UCSD-AML1 (cell line): ENCODE measurements around the gene AGAP1.

ENCODE experiments used
- DNase-seq: peaks from one replicate; lab custom pipeline; 2025; ENCODE audit not compliant: unreplicated experiment; lab: John Stamatoyannopoulos, UW

Gene AGAP1

GRCh38 chr2:235530735-235531134, 36.9 kb downstream of the AGAP1 start:
- DNase-seq, result no peak

DNA sequence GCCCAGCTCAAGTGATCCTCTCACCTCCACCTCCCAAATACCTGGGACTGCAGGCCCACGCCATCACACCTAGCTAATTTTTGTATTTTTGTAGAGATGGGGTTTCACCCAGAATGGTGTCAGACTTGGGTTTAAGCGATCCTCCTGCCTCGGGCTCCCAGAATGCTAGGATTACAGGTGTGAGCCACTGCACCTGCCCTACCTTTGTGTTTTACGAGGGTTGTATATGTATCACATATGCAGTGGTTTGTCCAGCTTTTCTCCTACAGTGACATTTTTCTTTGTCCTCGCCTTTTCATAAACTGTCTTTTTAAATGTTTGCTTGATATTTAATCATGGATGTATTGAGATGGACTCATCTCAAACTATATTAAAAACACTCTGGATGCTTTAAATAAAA, 38.5 kb downstream of the AGAP1 start:
- no peak for DNase-seq

- no peak for DNase-seq
These were observed 39.4 kb downstream of the AGAP1 start for GRCh38 chr2:235533198-235533597.

DNA sequence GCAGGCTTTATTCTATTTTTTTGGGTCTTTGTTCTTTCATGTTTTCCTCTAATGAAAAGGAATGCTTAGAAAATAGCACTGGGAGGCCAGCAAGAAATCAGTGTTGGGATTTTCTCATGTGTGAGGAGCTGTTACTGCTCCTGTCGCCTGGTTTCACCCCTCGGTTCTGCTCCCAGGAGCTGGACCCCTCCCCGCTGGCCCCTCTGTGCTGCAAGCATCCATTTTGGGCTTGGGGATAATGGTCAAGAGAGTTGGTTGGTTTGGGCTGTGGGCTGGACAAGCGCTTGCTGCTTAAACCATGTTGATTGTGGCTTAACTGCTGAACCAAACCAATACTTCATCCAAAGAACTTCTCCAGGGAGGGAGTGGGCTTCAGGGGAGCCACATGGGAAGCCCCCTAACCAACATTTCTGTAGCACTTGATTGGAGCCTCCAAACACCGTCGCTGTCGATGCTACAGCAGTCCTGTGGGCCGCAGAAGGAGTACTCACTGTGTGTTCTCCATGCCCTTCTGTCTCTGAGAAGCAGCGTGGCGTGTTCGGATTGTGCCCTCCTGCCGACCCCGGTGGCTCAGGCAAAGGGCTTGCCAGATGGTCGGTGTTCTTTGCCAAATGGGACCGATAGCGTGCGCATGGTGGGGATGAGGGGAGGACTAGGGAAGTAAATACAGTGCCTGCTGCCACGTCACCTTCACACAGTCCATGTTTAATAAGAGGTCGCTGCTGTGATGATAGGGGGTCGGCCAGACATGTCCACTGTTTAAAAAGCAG, 40.0 kb downstream of the AGAP1 start:
- DNase-seq, result no peak

DNA sequence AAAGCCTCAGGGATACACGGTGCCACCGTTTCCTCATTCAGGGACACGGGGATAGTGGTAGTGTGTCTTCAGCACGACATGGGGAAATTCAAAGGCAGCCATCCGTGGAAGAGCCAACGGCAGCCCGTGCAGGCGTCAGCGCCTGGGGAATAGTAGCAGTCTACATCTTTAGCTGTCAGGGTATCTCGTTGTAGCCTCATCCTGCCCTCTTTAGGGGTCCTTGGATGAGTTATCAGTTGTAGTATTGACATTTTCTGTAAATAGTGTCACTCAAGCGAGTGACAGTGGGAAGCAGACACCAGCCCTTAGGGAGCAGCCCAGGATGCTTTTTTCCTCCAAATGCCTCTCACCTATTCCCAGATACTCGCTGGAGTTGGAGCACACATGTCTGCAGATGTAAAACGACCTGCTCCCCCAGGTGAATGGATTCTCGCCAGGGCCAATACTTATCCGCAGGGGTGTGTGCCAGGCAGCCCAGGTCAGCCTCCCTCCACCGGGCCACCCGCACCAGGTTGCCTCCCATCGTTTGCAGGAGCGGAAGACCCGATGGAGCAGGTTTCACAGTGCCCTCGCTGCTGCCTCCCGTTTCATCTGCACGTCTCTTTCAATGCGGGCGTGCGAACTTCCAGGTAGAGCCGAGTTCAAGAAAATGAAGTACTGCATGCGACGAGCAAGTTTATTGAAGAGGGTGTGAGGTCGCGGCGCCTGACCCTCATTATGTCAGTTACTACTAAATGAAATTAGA, 41.0 kb downstream of the AGAP1 start:
- DNase-seq, result no peak

DNA sequence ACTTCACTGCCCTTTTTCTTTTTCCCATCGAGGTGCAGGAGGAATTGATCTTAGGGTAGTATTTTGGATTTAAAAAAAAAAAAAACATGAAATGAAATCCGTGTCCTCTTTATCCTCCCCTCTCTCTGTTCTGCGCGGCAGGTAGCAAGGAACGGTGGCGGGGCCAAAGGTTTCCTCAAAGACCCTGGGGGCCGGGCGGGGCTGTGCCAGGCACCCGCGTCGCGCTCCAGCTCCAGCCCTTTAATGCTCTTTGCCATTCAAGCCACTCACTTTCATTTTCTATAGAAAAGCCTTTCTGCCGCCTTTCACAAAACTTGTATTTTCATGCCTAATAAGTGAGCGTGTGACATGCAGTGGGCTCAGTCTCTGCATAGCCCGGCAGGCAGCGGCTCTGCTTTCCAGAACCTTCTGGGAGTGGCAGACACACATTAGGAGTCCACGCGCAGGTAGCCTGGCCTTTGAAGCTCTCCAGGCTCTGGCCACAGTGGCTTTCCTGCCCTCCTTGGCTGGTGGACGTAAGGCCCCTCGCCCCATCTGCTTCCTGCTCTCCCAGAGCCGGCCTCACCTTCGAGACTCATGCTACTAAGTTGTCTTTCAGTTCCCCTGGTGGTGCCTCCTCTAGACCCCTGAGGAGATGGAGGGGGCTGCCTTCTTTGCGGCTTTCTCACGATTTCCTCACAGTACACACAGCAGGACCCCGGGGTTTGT, 41.7 kb downstream of the AGAP1 start:
- DNase-seq, result no peak

DNA sequence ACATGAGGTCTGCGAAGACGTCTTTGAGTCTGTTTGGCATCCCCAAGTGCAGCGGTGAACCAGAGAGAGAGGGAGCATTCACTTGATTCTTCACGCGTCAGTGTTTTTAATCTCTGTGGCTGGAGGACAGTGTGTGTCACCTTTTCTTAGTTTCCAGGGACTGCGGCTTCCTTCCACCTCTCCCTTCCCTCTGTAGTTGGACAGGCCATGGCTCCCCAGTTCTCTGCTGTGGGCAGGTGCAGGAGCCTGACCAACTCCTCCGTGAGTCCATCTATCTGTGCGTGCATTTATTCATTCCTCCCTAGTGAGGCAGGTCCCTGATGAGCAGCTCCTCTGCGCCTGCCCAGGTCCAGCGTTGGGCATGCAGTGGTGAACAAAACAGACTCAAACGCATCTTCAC, 42.9 kb downstream of the AGAP1 start:
- DNase-seq, result no peak

- no peak for DNase-seq
These were observed 43.3 kb downstream of the AGAP1 start for GRCh38 chr2:235537186-235537585.

- no peak for DNase-seq
These were observed 43.7 kb downstream of the AGAP1 start for GRCh38 chr2:235537587-235537986.

DNA sequence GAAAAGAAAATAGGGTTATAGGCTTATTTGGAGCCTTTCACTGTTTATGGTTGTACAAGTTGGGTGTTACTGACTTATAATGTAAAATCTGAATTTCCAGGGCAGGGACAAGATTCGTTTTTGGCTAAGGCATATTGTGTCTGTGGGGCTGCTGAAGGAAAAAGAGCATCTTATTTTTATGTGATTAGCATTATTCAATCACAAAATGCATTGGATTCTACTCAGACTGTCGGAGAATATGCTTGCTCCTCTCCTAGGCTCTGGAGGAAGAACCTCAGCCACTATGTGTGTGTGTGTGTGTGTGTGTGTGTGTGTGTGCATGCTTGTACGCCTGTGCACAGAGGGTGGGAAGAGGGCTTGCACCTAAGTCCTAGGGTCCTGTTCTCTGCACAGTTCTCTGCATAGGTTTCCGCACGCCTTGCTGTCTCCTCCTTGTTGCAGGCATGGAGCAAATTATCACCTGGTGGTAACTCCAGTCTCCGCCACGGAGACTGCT, 44.3 kb downstream of the AGAP1 start:
- no peak for DNase-seq

- DNase-seq, result no peak
These were observed 45.1 kb downstream of the AGAP1 start for GRCh38 chr2:235538981-235539380.

- DNase-seq, result no peak
These were observed 45.9 kb downstream of the AGAP1 start for GRCh38 chr2:235539773-235540172.

DNA sequence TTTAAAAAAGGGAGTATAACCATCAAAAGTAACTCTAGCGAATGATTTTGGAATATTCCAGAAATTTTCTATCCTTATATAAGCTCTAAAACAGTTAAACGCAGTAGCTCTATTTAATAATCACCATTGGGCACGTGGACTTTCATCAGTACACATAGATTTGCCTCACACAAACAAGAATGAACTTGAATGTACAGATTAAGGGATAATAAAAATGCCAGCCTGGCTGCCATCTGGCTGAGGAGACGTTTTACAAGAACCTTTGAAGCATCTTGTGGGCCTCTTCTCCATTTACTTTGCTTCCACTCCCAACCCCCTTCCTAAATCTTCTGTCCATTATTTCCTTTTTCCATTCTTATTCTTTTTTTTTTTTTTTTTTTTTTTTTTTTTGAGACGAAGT, 47.2 kb downstream of the AGAP1 start:
- no peak for DNase-seq

GRCh38 chr2:235541838-235542549, 48.2 kb downstream of the AGAP1 start:
- DNase-seq, result no peak

GRCh38 chr2:235542733-235543127, 48.9 kb downstream of the AGAP1 start:
- DNase-seq, result no peak

DNA sequence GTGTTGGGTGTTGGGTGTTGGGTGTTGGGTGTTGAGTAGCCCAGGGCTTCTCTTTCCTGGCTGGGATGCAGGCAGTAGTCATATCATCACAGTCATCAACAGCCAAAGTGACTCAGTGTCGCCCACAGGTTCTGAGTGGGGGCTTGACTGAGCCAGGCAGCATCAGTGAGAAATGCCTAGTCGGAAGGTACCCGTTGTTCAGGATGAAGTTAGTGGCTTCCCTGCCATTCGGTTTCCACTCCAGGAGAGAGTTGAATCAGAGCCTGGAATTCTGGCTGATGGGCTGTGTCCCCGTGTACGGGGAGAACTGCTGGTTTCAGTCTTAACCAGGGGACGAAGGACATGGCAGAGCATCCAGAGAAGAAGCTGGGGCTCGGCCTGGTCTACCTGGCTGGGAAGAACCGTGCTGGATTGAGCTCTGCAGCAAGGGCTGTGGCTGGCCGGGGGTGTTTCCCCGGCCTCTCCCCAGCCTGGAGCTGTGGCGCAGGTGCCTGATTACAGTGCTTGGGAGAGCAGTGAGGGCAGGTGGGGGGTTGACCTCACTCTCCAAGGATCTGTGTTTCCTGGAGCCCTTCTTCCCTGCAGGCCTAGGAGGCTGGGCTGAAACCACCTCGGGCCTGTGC, 49.4 kb downstream of the AGAP1 start:
- no peak for DNase-seq

- DNase-seq, result no peak
These were observed 50.2 kb downstream of the AGAP1 start for GRCh38 chr2:235543851-235544688.

DNA sequence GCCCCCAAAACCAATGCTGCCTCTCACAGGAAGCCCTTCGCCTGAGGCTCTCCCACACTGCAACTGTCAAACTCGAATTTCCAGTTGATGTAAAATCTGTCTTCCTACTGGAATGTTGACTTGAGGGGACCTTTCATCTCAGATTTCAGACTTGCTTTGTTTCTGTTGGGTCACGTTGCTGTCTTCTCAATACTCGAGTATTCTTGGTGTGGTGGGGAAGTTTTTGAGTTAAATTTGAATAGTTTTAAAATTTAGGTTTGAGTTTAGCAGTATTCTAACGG, 50.8 kb downstream of the AGAP1 start:
- DNase-seq, result no peak

- DNase-seq, result no peak
These were observed 51.7 kb downstream of the AGAP1 start for GRCh38 chr2:235545339-235546150.
